Fibroblast of peridontal ligament (primary cell): ENCODE data around the gene SIGLEC12.
"Not testable (repeated sequence)": the region's sequence is repeated elsewhere in the genome, so short reads cannot be mapped to it uniquely, and the experiment has no call there.

Experiments
- DNase-seq: peaks from one replicate; pipeline ENCODE4 v3.0.0-alpha.2; 2010; ENCODE audit errors: extremely low read depth

Gene SIGLEC12

DNA sequence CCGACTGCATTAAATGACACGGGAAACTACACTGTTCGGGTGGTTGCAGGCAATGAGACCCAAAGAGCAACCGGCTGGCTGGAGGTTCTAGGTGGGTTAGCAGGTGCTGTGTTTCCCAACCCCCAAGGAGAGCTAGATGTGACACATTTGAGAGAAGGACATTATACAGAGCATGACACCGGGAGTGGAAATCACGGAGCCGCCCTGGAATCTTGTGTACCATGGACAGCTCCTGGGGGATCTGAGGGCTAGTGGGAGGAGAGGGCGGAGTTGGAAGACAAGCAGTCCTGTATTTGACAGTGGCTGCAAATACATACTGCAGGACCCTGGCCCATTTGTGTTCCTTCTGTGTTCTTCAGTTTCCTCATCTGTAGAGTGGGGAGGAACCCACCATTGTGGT lies 21.0 kb downstream of the SIGLEC12 start:
- no peak for DNase-seq

DNA sequence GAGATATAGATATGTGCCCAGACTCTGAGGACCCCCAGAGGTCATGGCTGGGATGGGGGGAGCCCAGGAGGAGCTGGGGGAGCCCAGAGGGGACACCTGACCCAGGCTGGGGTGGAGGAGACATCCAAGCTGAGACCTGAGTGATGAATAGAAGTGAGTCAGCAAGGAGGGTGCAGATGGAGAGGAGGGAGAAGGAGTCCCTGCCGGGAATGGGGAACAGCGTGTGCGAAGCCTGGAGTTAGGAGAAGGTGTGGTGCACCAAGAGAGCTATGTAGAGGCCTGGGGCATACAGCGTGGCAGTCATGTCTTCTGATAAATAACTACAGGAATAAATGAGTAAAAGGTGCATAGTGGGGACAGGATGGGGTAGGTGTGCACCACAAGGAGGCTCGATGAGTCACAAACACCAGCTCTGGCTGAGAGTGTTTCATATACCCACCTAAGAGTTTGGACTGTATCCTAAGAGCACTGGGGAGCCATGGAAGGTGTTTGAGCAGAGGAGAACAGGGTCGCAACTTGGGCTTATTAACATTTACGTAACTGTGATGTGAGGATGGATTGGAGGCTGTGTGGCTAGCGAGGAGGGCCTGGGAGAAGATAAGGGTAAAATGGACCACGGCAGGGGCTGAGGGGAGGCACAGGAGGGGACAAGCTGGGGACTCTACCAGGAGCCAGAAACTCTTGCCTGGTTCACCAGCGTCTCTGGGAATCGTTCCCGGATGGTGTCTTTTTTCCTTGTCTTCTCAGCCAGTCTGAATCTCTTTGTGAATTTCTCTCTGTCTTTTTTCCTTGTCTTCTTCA lies 21.9 kb downstream of the SIGLEC12 start:
- DNase-seq: no peak

DNA sequence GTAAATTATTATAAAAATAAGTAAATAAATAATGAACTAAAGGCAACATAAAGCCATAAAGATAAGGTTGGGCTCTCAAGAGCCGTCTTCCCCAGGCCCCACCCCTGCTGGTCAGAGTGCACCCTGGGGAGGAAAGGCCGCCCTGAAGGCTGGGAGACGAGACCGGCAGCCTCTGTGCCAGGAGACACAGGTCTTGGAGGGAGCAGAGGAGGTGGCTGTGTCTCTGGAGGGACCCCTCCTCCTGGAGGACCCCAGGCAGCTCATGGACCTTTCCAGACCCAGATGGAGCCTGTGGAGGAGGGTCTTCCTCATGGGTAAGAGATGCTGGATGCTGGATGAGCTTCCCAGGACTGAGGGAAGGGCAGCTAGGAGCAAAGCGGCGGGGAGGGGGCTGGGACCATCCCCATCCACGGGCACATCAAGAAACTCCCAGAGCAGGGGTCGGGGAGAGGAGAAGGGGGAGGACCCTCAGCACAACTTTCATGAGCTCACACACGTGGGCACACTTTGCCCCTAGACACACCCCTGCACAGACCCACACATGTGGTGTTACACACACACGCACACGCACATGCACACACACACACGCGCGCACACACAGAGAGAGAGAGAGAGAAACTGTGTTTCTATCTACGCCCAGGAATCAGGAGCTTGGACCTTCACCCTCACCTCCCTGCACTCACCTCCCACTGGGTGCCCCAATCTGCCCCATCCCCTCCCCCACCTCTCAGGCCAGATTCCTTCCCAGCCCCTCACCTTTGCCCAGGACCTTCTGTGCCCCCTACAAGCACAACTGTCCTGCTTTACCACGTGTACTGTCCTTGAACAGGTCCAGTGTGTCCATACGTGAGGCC lies 23.0 kb downstream of the SIGLEC12 start, which contains the start of gene CEACAM18:
CEACAM18 (plus strand) TSS at position 159 of the 854 bp plus-strand sequence.
- DNase-seq: no peak

DNA sequence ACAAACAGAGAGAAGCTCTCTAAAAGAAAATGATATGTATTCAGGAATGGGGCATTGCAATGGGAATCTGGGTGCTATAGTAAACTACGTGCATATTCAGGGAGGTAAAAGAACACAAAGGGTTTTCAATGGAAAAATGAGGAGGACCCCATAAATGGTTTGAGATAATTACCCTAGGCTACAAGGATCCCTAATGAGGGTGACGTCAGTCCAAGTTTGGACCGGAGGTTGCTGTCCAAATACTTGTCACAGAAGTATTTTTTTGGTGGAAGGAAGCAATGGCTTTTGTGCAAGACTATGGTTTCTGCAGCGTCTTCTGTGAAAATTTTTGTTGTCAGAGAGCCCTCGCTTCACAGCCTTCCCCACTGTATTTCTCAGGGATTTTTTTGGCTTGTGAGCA lies 24.3 kb downstream of the SIGLEC12 start:
- no peak for DNase-seq

DNA sequence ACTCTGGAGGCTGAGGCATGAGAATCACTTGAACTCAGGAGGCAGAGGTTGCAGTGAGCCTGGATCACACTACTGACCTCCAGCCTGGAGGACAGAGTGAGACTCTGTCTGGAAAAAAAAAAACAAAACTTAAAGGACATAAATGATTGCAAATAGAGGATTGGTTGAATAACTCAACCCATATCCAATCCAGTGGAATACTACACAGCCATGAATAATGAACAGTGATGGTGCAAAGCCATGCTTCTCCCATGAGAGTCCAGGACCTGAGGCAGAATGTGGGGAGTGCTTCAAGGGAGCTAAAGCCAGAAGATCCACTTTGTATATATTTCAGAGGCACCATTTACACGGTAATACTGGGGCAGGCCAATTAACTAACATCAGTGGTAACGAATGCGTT lies 25.4 kb downstream of the SIGLEC12 start:
- no peak for DNase-seq

DNA sequence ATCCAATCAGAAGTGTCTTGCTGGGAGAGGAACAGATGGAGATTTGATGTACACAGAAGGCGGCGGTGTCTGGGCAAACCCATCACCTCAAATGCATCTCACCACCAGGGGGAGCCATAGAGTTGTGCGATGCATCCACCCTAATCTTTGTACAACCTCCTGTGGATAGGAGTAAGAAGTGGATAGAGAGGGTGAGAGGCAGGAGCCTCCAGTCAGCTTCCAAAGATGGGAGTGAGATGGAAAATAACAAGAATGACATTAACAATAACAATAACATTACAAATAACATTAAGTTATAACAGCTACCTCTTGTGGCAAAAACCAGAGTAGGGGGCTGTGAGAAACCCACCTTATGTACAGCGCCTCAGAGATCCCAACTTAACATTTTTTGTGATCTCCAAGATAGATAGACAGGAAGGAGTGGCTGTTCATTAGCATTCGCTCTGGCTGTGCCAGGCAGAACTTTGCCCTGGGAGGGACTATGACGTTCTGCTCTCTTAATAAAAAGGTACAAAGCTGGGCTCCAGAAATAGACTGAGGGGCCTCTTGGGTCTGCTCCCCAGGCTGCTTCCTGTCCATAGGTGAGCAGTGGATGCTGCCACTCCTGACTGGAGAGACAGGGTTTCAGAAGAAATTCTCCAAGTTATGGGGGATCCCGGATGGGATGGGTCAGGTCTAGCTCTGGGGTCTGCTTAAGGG lies 28.4 kb downstream of the SIGLEC12 start:
- peak; percentile 63 for DNase-seq

DNA sequence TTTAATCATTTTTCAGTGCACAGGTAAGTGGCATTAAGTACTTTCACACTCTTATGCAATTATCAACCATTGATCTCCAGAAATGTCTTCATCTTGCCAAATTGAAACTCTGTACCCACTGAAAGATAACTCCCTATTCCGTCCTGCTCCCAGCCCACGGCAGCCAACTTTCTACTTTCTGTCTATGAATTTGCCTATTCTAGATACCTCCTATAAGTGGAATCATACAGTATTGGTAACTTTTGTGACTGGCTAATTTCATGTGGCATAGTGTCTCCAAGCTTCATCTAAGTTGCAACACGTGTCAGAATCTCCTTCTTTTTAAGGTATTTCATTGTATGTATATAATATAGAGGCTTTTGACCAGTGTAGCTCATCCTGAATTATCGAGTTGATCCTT lies 29.0 kb downstream of the SIGLEC12 start:
- DNase-seq: no peak

DNA sequence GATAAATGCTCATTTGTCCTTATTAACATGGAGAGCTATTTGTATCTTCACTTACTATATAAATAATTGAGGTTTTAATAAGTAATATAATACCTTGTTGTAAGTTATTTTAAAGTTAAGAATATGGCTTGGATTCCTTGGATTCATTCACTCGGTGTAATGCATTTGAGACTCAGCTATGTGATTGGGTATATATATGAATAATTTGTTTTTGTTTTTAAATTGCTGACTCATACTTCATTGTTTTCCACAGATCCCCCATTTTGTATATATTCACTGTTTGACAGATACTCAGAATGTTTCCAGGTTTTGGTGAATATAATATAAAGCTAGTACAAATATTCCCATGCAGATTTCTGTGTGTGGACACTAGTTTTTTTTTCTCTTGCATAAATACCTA lies 30.1 kb downstream of the SIGLEC12 start:
- no peak for DNase-seq

DNA sequence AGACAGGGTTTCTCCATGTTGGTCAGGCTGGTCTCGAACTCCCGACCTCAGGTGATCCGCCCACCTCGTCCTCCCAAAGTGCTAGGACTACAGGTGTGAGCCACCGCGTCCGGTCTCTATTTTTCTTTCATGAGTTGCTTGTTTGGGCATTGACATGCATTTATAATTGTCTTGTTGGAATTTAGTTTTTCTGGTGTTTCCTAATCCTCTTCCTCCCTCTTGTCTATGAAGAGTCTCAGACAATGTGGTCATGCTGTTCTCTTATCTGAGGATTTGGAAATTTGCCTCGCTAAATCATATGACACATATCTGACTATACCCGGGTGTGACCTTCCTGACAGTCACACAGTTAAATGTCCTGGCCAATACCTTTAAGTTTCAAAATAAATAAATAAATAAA lies 30.6 kb downstream of the SIGLEC12 start:
- no peak for DNase-seq

DNA sequence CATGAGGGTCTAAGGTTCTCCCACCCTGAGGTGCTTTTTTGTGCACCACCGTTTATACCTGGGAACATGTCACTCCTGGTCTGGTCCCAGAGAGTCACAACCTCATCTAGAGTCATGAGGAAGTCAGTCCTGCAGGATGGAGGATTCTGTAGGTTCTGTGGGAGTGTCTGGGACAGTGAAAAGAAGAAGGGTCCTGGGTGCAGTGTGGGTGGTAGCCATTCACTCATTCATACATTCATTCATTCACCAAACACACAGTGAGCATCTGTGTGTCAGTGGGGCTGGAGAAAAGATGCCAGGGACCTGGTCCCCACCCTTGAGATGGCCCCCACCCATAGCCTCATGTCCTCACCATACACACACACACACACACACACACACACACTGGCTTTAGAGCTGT lies 32.0 kb downstream of the SIGLEC12 start:
- DNase-seq: no peak

DNA sequence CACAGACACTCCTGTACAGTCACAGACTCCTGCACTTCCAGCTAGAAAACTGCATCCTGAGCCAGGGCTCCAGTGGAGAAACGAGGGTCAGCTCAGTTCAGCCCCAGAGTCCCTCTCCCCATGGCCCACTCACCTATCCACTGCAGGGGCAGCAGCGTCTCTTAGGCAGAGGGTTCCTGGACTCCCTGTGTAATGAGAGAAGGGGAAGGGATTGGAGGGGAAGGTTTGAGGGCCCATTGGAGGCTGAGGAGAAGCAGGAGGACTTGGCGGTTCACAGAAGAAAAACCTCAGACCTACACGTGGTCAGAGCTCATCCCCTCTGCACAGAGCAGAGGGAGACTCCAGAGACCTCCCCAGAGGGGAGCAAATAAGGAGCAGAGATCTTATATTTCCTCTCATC lies 32.4 kb downstream of the SIGLEC12 start:
- no peak for DNase-seq

DNA sequence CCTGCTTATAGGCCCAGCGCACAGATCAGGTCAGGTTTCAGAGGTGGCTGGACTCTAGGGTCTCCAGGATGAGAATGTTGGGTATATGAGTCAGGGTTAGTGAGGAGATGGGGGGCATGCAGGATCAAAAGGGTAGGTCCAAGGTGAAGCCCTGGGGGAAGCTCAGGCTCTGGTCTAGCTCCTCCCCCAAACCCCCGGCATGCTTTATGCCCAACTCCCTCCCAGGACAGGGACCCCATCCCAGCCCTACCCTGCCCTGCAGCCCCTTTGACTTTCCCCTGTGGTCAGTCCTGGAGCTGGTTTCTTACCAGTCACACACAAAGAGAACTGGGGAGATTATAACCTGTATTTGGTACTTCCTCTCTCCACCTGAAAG lies 33.1 kb downstream of the SIGLEC12 start:
- no peak for DNase-seq

DNA sequence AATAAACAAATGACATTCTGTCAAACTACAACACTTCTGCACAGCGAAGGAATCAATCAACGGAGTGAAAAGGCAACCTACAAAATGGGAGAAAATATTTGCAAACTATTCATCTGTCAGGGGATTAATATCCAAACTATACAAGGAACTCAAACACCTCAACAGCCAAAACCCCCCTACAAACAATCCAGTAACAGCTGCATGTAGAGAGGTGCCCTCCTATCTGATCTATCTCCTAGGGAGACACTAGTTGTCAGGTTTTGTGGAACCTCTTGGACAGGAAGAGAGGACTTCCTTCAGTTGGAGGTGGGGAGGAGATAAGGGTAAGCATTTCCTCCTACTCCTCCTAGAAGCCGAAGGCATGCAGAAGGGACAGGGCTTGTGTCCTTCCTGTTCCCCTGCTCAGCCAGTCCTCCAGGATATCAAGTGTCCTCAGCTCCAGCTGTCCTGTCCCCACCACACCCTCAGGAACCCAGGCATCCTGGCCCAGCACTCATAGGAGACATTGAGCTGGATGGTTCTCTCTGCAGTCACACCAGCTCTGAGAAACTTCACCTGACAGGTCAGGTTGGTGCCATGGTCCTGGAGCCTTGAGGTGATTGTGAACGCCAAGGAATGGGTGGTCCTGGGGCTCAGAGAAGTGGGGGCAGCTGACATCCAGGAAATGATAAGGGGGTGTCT lies 33.6 kb downstream of the SIGLEC12 start:
- no peak for DNase-seq

DNA sequence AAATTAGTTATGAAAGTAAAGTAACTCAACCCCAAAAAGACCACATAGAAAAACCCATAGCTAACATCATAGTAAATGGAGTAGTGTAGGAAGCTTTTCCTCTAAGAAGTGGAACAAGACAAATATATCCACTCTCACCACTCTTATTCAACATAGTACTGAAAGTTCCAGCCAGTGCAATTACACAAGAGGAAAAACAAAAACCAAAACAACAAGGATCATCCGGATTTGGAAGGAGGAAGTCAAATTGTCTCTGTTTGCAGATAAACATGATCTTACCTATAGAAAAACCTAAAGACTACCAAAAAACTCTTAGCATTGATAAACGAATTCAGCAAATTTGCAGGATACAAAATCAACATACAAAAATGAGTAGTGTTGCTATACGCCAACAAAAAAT lies 34.9 kb downstream of the SIGLEC12 start:
- DNase-seq: no peak

DNA sequence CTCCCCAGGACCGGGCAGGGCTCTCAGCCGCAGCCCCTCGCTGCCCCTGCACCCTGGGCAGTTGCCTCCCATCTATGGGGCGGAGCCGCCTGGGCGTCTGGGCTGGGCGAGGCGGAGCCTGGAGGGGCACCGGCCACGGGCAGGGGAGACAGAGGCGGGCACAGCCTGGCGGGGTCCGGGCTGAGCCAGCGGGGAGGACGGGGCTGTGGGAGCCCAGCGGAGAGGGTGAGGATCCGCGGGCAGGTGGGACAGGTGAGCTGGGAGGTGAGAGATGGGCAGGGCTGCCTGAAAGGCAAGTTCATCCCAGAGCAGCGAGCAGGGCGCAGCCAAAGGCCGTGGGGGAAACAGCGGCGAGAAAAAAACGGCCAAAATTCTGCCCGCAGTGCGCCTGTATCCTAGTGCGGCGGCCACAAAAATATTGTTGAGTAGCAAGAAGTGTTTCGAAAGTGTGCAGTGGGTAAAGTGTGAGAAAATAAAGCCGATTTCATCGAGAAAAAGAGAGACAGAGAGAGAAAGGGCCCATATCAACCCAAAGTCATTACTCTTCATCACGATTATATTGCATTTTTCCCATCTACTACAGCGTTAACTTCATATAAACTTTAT lies 37.5 kb downstream of the SIGLEC12 start:
- DNase-seq: not testable (repeated sequence)

DNA sequence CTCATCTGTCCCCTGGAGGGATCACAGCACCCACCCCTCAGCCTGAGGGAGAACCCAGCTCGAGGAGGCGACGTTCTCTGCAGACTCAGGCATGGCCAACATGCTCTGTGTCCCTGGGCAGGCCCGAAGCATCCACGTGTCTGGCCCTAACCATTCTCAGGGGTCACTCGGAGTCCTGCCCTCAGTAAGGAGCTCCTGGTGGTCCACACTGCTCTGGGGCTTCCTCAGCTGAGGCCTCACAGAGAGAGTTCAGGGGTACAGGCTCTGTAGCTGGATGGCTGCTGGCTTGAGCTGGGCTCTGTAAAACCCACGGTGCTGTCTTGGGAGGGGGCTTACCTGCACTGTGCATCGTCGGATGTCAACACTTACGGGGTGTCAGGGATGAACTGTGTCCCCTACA lies 38.9 kb downstream of the SIGLEC12 start:
- DNase-seq: no peak

DNA sequence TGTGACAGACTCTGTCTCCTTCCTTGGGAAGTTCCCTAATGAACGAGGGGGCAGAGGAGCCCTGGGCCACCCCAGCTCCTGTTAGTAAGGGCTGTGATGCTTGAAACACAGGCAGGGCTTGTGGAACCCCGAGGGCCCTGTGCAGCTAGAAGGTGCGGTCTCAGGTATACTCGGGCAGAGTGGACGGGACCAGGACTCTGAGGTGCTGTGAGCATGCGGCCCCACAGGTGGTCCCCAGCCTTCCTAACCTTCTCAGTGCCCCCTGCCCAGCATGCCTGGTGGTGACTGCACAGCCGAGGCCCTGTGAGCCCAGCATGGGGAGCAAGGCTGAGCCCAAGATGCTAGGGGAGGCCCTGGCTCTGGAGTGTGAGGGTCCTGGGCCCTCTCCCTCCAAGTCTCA lies 39.3 kb downstream of the SIGLEC12 start:
- no peak for DNase-seq

DNA sequence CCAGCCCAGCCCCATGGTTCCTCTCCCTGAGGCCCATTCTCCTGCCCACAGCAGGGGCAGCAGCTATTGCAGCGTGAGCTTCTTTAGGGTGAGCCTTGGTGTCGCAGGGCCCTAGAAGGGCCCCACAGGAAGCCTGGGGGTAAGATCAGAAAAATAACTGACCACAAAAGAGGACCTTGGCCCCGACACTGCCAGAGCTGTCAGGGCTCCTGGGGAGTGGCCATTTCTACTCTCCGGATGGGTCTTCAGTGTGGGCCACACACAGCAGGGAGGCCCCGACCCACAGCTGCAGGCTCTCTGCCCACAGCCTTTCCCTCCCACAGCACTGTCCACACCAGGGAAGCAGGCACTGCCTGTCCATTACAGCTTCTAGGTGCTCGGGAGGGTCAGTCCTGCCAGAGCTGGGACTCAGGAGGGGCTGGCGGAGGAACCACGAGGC lies 39.9 kb downstream of the SIGLEC12 start:
- no peak for DNase-seq

DNA sequence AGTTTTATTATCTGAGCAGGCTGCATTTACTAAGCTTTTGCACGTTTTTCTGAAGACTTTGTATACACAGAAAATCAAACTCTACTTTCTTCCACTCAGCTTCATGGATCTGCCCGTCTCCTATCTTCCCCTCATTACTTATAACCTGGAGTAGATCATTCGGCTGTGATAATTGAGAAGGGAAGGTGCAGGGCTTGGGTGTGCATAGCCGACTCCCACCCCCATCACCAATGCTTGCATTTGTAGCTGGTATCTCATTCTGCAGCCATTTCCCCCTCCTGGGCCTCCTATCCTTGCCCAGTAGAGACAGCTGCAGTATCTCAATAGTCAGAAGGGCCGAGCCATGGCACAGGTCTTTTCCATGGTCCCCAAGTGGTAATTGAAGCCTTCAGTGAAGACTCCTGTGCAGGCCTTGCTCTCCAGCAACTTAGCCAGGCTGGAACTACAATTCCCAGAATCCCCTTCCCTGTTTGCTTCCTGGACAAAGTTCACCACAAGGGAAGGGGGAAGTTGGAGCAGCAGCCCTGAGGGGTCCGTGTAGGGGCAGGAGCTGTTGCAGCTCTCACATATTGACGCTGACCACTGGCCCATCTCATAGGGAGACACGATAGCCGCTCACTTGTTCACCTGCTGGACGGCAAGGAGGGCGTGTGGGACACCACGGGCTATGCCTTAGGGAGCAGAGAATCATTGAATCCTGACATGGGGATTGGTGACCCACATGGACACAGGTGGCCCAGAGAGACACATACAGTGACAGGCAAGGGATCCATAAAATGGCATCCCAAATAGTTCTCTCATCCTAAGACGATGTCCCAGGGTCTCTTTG lies 41.2 kb downstream of the SIGLEC12 start:
- DNase-seq: no peak

DNA sequence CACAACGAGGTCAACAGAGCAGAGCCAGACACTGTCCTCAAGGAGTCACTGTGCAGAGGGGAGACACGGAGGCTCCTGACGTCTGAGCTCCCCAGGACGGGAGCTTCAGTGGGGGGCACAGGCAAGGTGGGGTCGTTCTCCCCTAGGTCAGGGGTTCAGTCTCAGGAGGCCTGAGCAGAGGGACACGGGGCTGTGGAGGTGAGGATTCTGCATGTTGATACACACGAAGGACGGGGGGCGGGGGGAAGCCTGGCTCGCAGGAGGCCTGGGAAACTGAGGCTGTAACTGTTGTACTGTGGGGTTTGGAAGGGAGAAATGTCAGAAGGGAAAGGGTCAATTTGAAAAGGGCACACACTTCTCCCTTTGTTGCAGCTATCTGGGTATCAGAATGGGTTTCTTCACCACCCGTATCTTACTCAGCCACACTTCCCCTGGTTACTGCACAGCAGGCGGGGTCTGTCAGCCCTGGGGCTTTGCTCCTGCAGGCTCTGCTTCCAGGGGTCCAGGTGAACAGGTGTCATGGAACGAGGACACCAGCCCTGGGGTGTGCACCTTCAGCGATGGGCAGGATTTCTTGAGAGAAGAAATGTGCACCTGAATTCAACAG lies 42.6 kb downstream of the SIGLEC12 start:
- no peak for DNase-seq
